Skeletal muscle satellite cell (primary cell): ENCODE results near the gene BEST2.
"Not testable (repeated sequence)": the region's sequence is repeated elsewhere in the genome, so short reads cannot be mapped to it uniquely, and the experiment has no call there.

Source experiments
- H3K27me3 ChIP-seq: 2 replicates; pipeline ENCODE4 v1.7.0; 2013; ENCODE audit warnings: low read length; ENCODE audit not compliant: control insufficient read depth, insufficient read depth
- H3K36me3 ChIP-seq: 2 replicates; pipeline ENCODE4 v1.7.0; 2013; ENCODE audit warnings: mild to moderate bottlenecking, control low read depth, low read length; ENCODE audit not compliant: insufficient read depth
- H3K4me1 ChIP-seq: 2 replicates; pipeline ENCODE4 v1.7.0; 2013; ENCODE audit warnings: low read length; ENCODE audit not compliant: control insufficient read depth, insufficient read depth
- H3K4me2 ChIP-seq: 2 replicates; pipeline ENCODE4 v1.7.0; 2013; ENCODE audit warnings: mild to moderate bottlenecking, low read length
- H3K4me3 ChIP-seq: 2 replicates; pipeline ENCODE4 v1.7.0; 2013; ENCODE audit warnings: low read length
- H3K9ac ChIP-seq: 2 replicates; pipeline ENCODE4 v1.7.0; 2013; ENCODE audit warnings: mild to moderate bottlenecking, low read depth, low read length, moderate library complexity
- H3K9me3 ChIP-seq: replicated peaks from 2 replicates; pipeline ENCODE4 v1.7.0; 2013; ENCODE audit warnings: mild to moderate bottlenecking, control low read depth, low read length

The BEST2 gene

GRCh38 chr19:12797607-12798006 is 46.0 kb downstream of the BEST2 start:
- peaks cover 36% of the 10 kb centered on the region for H3K4me1 ChIP-seq
- H3K4me3 ChIP-seq: not testable (repeated sequence)

GRCh38 chr19:12799742-12800465 is 48.3 kb downstream of the BEST2 start:
- H3K9ac ChIP-seq: no peak overlapping the region
- H3K27me3 ChIP-seq: no peaks in the 10 kb centered on the region
- H3K4me3 ChIP-seq: no peak overlapping the region

More at GRCh38 chr19:12797607-12798006, 46.0 kb downstream of the BEST2 start:
- H3K4me2 ChIP-seq, H3K27me3 ChIP-seq, H3K9ac ChIP-seq, H3K9me3 ChIP-seq: not testable (repeated sequence)
- peaks cover 18% of the 10 kb centered on the region for H3K36me3 ChIP-seq

GRCh38 chr19:12800466-12800770 is 48.8 kb downstream of the BEST2 start:
- Histone ChIP-seq H3K36me3 (peaks cover 12% of the 10 kb centered on the region), H3K4me3 (peak overlapping the region; percentile 99), H3K4me2 (peak overlapping the region; percentile 100), H3K27me3 (no peaks in the 10 kb centered on the region), H3K9ac (peak overlapping the region; percentile 89), H3K9me3 (no peaks in the 10 kb centered on the region), H3K4me1 (peaks cover 27% of the 10 kb centered on the region)

More at GRCh38 chr19:12799742-12800465, 48.3 kb downstream of the BEST2 start:
- Histone ChIP-seq H3K9me3 (no peaks in the 10 kb centered on the region), H3K4me2 (peak overlapping the region; percentile 100), H3K36me3 (peaks cover 12% of the 10 kb centered on the region), H3K4me1 (peaks cover 27% of the 10 kb centered on the region)

- no peaks in the 10 kb centered on the region for H3K9me3 ChIP-seq
- peak overlapping the region; percentile 89 for H3K9ac ChIP-seq
- peaks cover 12% of the 10 kb centered on the region for H3K36me3 ChIP-seq
- peak overlapping the region; percentile 100 for H3K4me2 ChIP-seq
- peaks cover 26% of the 10 kb centered on the region for H3K4me1 ChIP-seq
- no peaks in the 10 kb centered on the region for H3K27me3 ChIP-seq
- H3K4me3 ChIP-seq: peak overlapping the region; percentile 99
These were observed 49.4 kb downstream of the BEST2 start for GRCh38 chr19:12800923-12801465.

- peaks cover 12% of the 10 kb centered on the region for H3K36me3 ChIP-seq
- no peaks in the 10 kb centered on the region for H3K9me3 ChIP-seq
- peak within 1 kb of the TSS; percentile 100 for H3K4me2 ChIP-seq
- H3K27me3 ChIP-seq: no peaks in the 10 kb centered on the region
- H3K4me1 ChIP-seq: peaks cover 24% of the 10 kb centered on the region
- H3K9ac ChIP-seq: peak within 1 kb of the TSS; percentile 89
- peak within 1 kb of the TSS; percentile 99 for H3K4me3 ChIP-seq
These were observed 50.1 kb downstream of the BEST2 start, which contains the start of the genes PRDX2 and THSD8 for GRCh38 chr19:12801466-12802266. Gene PRDX2, minus strand, starts transcription at chr19:12801800. Its CDS starts 539 bp downstream, at chr19:12801261. Gene THSD8, plus strand, starts transcription at chr19:12802069. Its CDS starts 3 bp downstream, at chr19:12802072.

GRCh38 chr19:12802267-12803106 is 50.9 kb downstream of the BEST2 start:
- no peaks in the 10 kb centered on the region for H3K9me3 ChIP-seq
- no peaks in the 10 kb centered on the region for H3K27me3 ChIP-seq
- H3K4me1 ChIP-seq: peaks cover 32% of the 10 kb centered on the region
- H3K9ac ChIP-seq: peak overlapping the region; percentile 89
- peak overlapping the region; percentile 99 for H3K4me3 ChIP-seq
- peak overlapping the region; percentile 100 for H3K4me2 ChIP-seq
- peaks cover 12% of the 10 kb centered on the region for H3K36me3 ChIP-seq

GRCh38 chr19:12804051-12804450 is 52.5 kb downstream of the BEST2 start:
- H3K27me3 ChIP-seq: no peaks in the 10 kb centered on the region
- peaks cover 32% of the 10 kb centered on the region for H3K4me1 ChIP-seq
- H3K4me2 ChIP-seq: no peak overlapping the region
- peaks cover 18% of the 10 kb centered on the region for H3K36me3 ChIP-seq
- no peak overlapping the region for H3K4me3 ChIP-seq
- H3K9ac ChIP-seq: no peak overlapping the region
- H3K9me3 ChIP-seq: no peaks in the 10 kb centered on the region

GRCh38 chr19:12806242-12807081 is 54.9 kb downstream of the BEST2 start, which contains the start of gene RNASEH2A:
Gene RNASEH2A, plus strand, starts transcription at chr19:12806584. Its CDS starts 90 bp downstream, at chr19:12806674.
- H3K4me2 ChIP-seq: peak within 1 kb of the TSS; percentile 99
- peaks cover 23% of the 10 kb centered on the region for H3K4me1 ChIP-seq
- H3K4me3 ChIP-seq: peak within 1 kb of the TSS; percentile 95
- peaks cover 6% of the 10 kb centered on the region for H3K36me3 ChIP-seq
- no peaks in the 10 kb centered on the region for H3K27me3 ChIP-seq
- peak within 1 kb of the TSS; percentile 86 for H3K9ac ChIP-seq
- H3K9me3 ChIP-seq: no peaks in the 10 kb centered on the region
